GM23248 (cell line): ENCODE results near the gene CGA. TPM values are rescaled to one million over a fixed set of nuclear protein-coding genes. Genes with fewer than 3 reads are reported as not detected.

Experiments used
- DNase-seq: peaks from one replicate; pipeline ENCODE4 v3.0.0-alpha.2; 2015
- H2AFZ ChIP-seq: fragments of 200-600 bp; sonication (generic); 2 replicates; pipeline ENCODE4 v1.6.1; 2016; ENCODE audit warnings: antibody characterized with exemption
- H3F3A ChIP-seq: fragments of 200-600 bp; sonication (generic); 2 replicates; pipeline ENCODE4 v1.6.1; 2016; ENCODE audit warnings: mild to moderate bottlenecking, antibody characterized with exemption, mixed run types; ENCODE audit not compliant: insufficient read depth
- H3K27ac ChIP-seq: fragments of 200-600 bp; sonication (generic); 2 replicates; pipeline ENCODE4 v1.5.1; 2016; ENCODE audit warnings: mild to moderate bottlenecking
- H3K27me3 ChIP-seq: fragments of 200-600 bp; sonication (generic); replicated peaks from 2 replicates; pipeline ENCODE4 v1.6.1; 2016; ENCODE audit warnings: mild to moderate bottlenecking; ENCODE audit not compliant: insufficient read depth
- H3K36me3 ChIP-seq: fragments of 200-600 bp; sonication (generic); 2 replicates; pipeline ENCODE4 v1.6.1; 2016; ENCODE audit warnings: low read depth, mild to moderate bottlenecking
- H3K4me1 ChIP-seq: fragments of 200-600 bp; sonication (generic); 2 replicates; pipeline ENCODE4 v1.6.1; 2016; ENCODE audit warnings: mild to moderate bottlenecking; ENCODE audit not compliant: insufficient read depth
- H3K4me2 ChIP-seq: fragments of 200-600 bp; sonication (generic); one replicate; pipeline ENCODE4 v1.6.1; 2016; ENCODE audit warnings: mild to moderate bottlenecking; ENCODE audit not compliant: unreplicated experiment
- H3K4me3 ChIP-seq: fragments of 200-600 bp; sonication (generic); 2 replicates; pipeline ENCODE4 v1.5.1; 2016; ENCODE audit warnings: mild to moderate bottlenecking
- H3K79me2 ChIP-seq: fragments of 200-600 bp; sonication (generic); 2 replicates; pipeline ENCODE4 v1.6.1; 2016; ENCODE audit warnings: mild to moderate bottlenecking; ENCODE audit not compliant: insufficient read depth
- H3K9ac ChIP-seq: fragments of 200-600 bp; sonication (generic); 2 replicates; pipeline ENCODE4 v1.6.1; 2016; ENCODE audit warnings: mild to moderate bottlenecking
- H3K9me2 ChIP-seq: fragments of 200-600 bp; sonication (generic); 2 replicates; pipeline ENCODE4 v1.6.1; 2016; ENCODE audit warnings: mixed run types, mild to moderate bottlenecking, moderate library complexity; ENCODE audit not compliant: insufficient read depth
- H3K9me3 ChIP-seq: fragments of 200-600 bp; sonication (generic); one replicate; pipeline ENCODE4 v1.6.1; 2017; ENCODE audit warnings: low read depth
- H4K20me1 ChIP-seq: fragments of 200-600 bp; sonication (generic); 2 replicates; pipeline ENCODE4 v1.6.0; 2016; ENCODE audit not compliant: insufficient read depth
- EZH2 ChIP-seq: fragments of 200-600 bp; sonication (generic); IDR thresholded peaks from 2 replicates; pipeline ENCODE4 v1.6.1; 2018; ENCODE audit warnings: antibody characterized with exemption, mild to moderate bottlenecking; ENCODE audit not compliant: insufficient read depth, poor library complexity, severe bottlenecking
- EZH2phosphoT487 ChIP-seq: fragments of 200-600 bp; sonication (generic); IDR thresholded peaks from 2 replicates; pipeline ENCODE4 v1.6.1; 2018; ENCODE audit warnings: antibody characterized with exemption, moderate library complexity, mild to moderate bottlenecking, low read depth; ENCODE audit not compliant: insufficient read depth
- WGBS, 2 experiments: methylation state at CpG; one replicate each; pipeline ENCODE4 v1.1.6; 2015 to 2017; ENCODE audit warnings: low lambda C conversion rate in 2 of 2, low coverage in 1 of 2; ENCODE audit errors: missing lambda C conversion rate in 2 of 2; 5-methylcytosine and 5-hydroxymethylcytosine counted together
- in situ Hi-C: fragments of 300-500 bp; cut with MboI; formaldehyde crosslinking; loops from 2 replicates; pipeline ENCODE4 v1.15.0; 2020
- polyA plus RNA-seq: library from polyadenylated mRNA; unstranded; fragments of >200 nt; fragmentation: Nextera tagmentation; extraction: Ambion mirVana; gene quantifications from 2 replicates; pipeline ENCODE4 v1.2.1, GENCODE V29; 2016
- total RNA-seq: library from RNA; depleted of rRNA; stranded (reverse); fragments of >200 nt; shearing (Covaris generic); gene quantifications from 2 replicates; pipeline ENCODE4 v1.2.3, GENCODE V29; 2014

The CGA gene
- total and polyA plus RNA-seq, 2 experiments from 2014 or later: 6.3 to 8.9 TPM

DNA sequence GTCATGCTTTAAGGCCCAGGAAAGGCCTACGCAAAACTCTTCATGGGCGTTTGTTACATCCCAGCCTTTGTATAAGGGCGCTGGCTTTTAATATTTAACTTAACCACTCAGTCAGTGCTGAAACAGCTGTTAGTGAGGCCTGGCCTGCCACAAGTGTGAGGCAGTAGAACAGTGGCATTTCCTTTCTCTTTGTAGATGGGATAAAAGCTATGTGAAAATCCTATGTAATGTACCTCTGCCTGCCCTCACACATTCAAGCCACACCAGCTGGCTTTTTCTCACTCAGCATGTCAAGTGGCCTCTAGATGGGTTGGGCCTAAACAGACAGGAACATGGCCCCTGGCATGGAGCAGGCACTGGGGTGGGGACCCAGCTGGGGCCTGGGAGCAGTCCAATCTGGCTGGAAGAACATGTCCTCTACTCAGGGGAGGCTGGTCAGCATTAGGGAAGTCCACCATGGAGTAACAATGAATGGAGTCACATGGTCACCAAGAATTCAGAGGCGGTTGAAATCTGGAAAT, 20.7 kb downstream of the CGA start:
- Histone ChIP-seq H2AFZ (no peak overlapping the region), H3K4me3 (no peak overlapping the region), H3K27me3 (peaks cover 10% of the 10 kb centered on the region), H3K4me1 (no peaks in the 10 kb centered on the region), H3K79me2 (no peaks in the 10 kb centered on the region), H3K9me3 (no peaks in the 10 kb centered on the region), H3K9ac (no peak overlapping the region), H3K27ac (no peak overlapping the region), H3K36me3 (no peaks in the 10 kb centered on the region), H4K20me1 (no peaks in the 10 kb centered on the region), H3K4me2 (no peak overlapping the region), H3K9me2 (no peaks in the 10 kb centered on the region), H3F3A (no peaks in the 10 kb centered on the region)
- TF ChIP-seq EZH2: no peak
- TF ChIP-seq EZH2phosphoT487: no peak
- in situ Hi-C loops: no loop called here
- WGBS, 2 experiments: 64 to 79% methylated on average over 4 of the region's 4 CpGs
- DNase-seq: no peak

DNA sequence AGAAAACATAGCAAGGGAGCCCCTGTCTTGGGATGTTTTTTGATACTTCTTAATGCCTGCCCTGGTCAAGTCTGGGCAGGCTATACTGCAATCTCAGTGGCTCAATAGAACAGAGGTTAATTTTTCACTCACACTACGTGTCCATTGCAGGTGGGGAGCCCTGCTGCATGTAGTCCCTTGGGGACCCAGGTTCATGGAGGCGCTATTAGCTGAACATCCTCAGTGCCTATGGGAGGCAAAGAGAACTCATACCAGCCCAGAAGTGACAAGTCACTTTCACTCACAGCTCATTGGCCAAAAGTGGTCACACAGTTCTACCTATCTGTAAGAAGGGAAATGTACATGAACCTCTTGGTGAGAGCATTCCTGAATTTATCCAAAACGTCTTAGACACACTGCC, 23.2 kb downstream of the CGA start:
- H3K9ac ChIP-seq: no peak overlapping the region
- no peak overlapping the region for H3K27ac ChIP-seq
- H3K9me3 ChIP-seq: no peaks in the 10 kb centered on the region
- H3K27me3 ChIP-seq: peaks cover 10% of the 10 kb centered on the region
- no peak overlapping the region for H3K4me3 ChIP-seq
- no peak overlapping the region for H3K4me2 ChIP-seq
- no peak for TF ChIP-seq EZH2
- TF ChIP-seq EZH2phosphoT487: no peak
- H3F3A ChIP-seq: no peaks in the 10 kb centered on the region
- H3K9me2 ChIP-seq: no peaks in the 10 kb centered on the region
- no peak for DNase-seq
- H3K79me2 ChIP-seq: no peaks in the 10 kb centered on the region
- no peak overlapping the region for H2AFZ ChIP-seq
- H3K4me1 ChIP-seq: no peaks in the 10 kb centered on the region
- 49 to 52% methylated on average over 3 of the region's 3 CpGs for WGBS, 2 experiments
- in situ Hi-C loops: no loop called here
- H3K36me3 ChIP-seq: no peaks in the 10 kb centered on the region
- no peaks in the 10 kb centered on the region for H4K20me1 ChIP-seq

DNA sequence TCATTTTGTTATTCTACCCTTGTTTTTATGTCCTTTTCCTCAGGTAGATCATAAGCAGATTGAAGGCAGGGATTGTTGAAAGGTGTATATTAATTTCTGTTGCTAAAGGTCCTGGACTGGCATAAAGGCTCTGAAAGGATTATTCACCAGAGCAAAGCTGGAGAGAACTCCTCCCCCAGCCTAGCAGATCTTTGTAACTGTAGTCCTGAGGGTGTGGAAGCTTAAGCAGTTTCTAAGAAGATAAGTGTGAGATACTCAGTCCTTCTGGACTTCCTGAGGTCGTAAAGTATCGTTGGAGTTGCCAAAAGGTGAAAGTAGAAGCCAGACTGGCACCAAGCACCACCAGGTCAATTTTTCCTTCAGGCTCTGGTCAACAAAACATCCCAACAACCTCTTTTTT, 24.2 kb downstream of the CGA start:
- Histone ChIP-seq H3K27ac (no peak overlapping the region), H4K20me1 (no peaks in the 10 kb centered on the region), H3F3A (no peaks in the 10 kb centered on the region), H2AFZ (no peak overlapping the region), H3K4me3 (no peak overlapping the region), H3K4me1 (no peaks in the 10 kb centered on the region), H3K9ac (no peak overlapping the region), H3K9me3 (no peaks in the 10 kb centered on the region), H3K4me2 (no peak overlapping the region), H3K79me2 (no peaks in the 10 kb centered on the region), H3K36me3 (no peaks in the 10 kb centered on the region), H3K9me2 (no peaks in the 10 kb centered on the region), H3K27me3 (peaks cover 10% of the 10 kb centered on the region)
- 23 to 36% methylated on average over 2 of the region's 2 CpGs for WGBS, 2 experiments
- in situ Hi-C loops: no loop called here
- no peak for TF ChIP-seq EZH2phosphoT487
- TF ChIP-seq EZH2: no peak
- no peak for DNase-seq

DNA sequence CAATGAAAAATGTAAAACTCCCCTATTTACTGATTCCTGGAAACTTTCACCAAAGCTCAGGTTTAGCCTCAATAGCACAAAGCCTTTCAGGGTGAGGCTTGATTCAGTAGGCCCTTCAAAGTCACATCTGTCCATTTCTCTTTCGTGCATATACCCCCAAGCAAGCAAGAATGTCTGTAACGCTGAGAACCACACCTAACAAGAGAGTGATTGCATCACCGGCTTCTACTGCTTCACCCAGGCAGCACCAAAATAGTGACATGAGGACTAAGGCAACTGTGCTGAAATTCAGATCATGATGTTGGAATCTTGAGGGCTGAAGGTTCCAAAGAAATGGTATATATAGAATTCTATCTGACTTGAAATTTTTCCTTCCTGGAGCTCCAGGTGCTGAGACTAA, 26.1 kb downstream of the CGA start:
- no peaks in the 10 kb centered on the region for H3F3A ChIP-seq
- H4K20me1 ChIP-seq: no peaks in the 10 kb centered on the region
- no peak overlapping the region for H3K4me2 ChIP-seq
- H3K27me3 ChIP-seq: peaks cover 23% of the 10 kb centered on the region
- H3K4me3 ChIP-seq: no peak overlapping the region
- H3K4me1 ChIP-seq: no peaks in the 10 kb centered on the region
- H3K79me2 ChIP-seq: no peaks in the 10 kb centered on the region
- H3K9me2 ChIP-seq: no peaks in the 10 kb centered on the region
- H2AFZ ChIP-seq: no peak overlapping the region
- H3K27ac ChIP-seq: no peak overlapping the region
- WGBS, 2 experiments: 85 to 89% methylated on average over 3 of the region's 3 CpGs
- in situ Hi-C loops: no loop called here
- no peak overlapping the region for H3K9ac ChIP-seq
- no peaks in the 10 kb centered on the region for H3K9me3 ChIP-seq
- TF ChIP-seq EZH2phosphoT487 (no peak), EZH2 (no peak)
- H3K36me3 ChIP-seq: no peaks in the 10 kb centered on the region
- DNase-seq: no peak
